NCI-H510A treated with DMSO at 0.1 percent for 48 hours (cell line): Measurements from ENCODE around the gene CDC26.
A peak's percentile ranks its signal among the peaks of the same experiment; 100 is the strongest.
"Not testable (repeated sequence)": the region's sequence is repeated elsewhere in the genome, so short reads cannot be mapped to it uniquely, and the experiment has no call there.

Source experiments
- DNase-seq: peaks from one replicate; lab custom pipeline; 2025; lab: John Stamatoyannopoulos, UW

The CDC26 gene

GRCh38 chr9:113275157-113276131, at the start of gene CDC26, which contains the start of gene PRPF4:
Gene CDC26 (minus strand): TSS chr9:113275572. CDS start chr9:113272507, 3,065 bp downstream.
Gene PRPF4 (plus strand): TSS chr9:113275658. CDS start chr9:113275744, 86 bp downstream.
- DNase-seq: peak; percentile 97

- DNase-seq: no peak
Measured at GRCh38 chr9:113322671-113323070, 47.3 kb upstream of the CDC26 start.

GRCh38 chr9:113320051-113320450, 44.7 kb upstream of the CDC26 start:
- no peak for DNase-seq

GRCh38 chr9:113319054-113319453, 43.7 kb upstream of the CDC26 start:
- no peak for DNase-seq

GRCh38 chr9:113317777-113318176, 42.4 kb upstream of the CDC26 start:
- DNase-seq: no peak

GRCh38 chr9:113316030-113316429, 40.7 kb upstream of the CDC26 start:
- DNase-seq: no peak

GRCh38 chr9:113315231-113315630, 39.9 kb upstream of the CDC26 start:
- no peak for DNase-seq

GRCh38 chr9:113313261-113313660, 37.9 kb upstream of the CDC26 start:
- DNase-seq: no peak

- DNase-seq: no peak
Measured at GRCh38 chr9:113311961-113312360, 36.6 kb upstream of the CDC26 start.

GRCh38 chr9:113310538-113310937, 35.2 kb upstream of the CDC26 start:
- DNase-seq: no peak

GRCh38 chr9:113309204-113309813, 33.9 kb upstream of the CDC26 start:
- peak; percentile 71 for DNase-seq

GRCh38 chr9:113307396-113307975, 32.1 kb upstream of the CDC26 start:
- no peak for DNase-seq

GRCh38 chr9:113306566-113306965, 31.2 kb upstream of the CDC26 start:
- no peak for DNase-seq

GRCh38 chr9:113302792-113303418, 27.5 kb upstream of the CDC26 start, which contains the start of gene RNF183:
Gene RNF183 (minus strand): TSS chr9:113303376. CDS start chr9:113298184, 5,192 bp downstream.
- DNase-seq: no peak

- no peak for DNase-seq
Measured at GRCh38 chr9:113301548-113301947, 26.2 kb upstream of the CDC26 start.

- DNase-seq: peak; percentile 84
Measured at GRCh38 chr9:113299800-113300292, 24.5 kb upstream of the CDC26 start.

- DNase-seq: peak; percentile 99
Measured at GRCh38 chr9:113298924-113299770, 23.8 kb upstream of the CDC26 start.

- DNase-seq: no peak
Measured at GRCh38 chr9:113298311-113298710, 22.9 kb upstream of the CDC26 start.

- DNase-seq: no peak
Measured at GRCh38 chr9:113296796-113297558, 21.6 kb upstream of the CDC26 start.

- DNase-seq: not testable (repeated sequence)
Measured at GRCh38 chr9:113296247-113296646, 20.9 kb upstream of the CDC26 start.
